ENCODE results near the gene ZNRD2.
"Not testable (repeated sequence)": the region's sequence is repeated elsewhere in the genome, so short reads cannot be mapped to it uniquely, and the experiment has no call there.

DNA sequence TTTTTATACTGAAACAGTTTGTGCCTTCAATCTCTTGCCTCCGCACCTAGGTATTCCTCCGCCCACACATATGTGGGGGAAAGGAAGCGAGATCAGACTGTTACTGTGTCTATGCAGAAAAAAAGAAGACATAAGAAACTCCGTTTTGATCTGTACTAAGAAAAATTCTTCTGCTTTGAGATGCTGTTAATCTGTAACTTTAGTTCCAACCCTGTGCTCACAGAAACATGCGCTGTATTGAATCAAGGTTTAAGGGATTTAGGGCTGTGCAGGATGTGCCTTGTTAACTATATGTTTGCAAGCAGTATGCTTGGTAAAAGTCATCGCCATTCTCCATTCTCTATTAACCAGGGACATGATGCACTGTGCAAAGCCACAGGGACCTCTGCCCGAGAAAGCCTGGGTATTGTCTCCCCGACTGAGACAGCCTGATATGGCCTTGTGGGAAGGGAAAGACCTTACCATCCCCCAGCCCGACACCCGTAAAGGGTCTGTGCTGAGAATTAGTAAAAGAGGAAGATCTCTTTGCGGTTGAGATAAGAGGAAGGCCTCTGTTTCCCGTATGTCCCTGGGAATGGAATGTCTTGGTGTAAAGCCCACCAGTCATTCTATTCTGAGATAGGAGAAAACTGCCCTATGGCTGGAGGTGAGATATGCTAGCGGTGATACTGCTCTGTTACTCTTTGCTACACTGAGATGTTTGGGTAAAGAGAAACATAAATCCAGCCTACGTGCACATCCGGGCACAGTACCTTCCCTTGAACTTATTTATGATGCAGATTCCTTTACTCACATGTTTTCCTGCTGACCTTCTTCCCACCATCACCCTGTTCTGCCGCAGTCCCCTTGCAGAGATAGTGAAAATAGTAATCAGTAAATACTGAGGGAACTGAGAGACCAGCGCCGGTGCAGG, 47.3 kb upstream of the ZNRD2 start:
- not testable (repeated sequence) for TF ChIP-seq YY1 (tag by site-specific recombination; IDR thresholded peaks at IDR 0.05); ZFP41 (tag by site-specific recombination; IDR thresholded peaks at IDR 0.05; ENCODE audit: borderline replicate concordance); ZNF211 (tag by site-specific recombination; IDR thresholded peaks at IDR 0.05; ENCODE audit: low read depth); IKZF3 (tag by site-specific recombination; IDR thresholded peaks at IDR 0.05); ZBTB20 (tag by site-specific recombination; IDR thresholded peaks at IDR 0.05); ZNF175 (tag by site-specific recombination; IDR thresholded peaks at IDR 0.05); ZNF114 (tag by site-specific recombination; IDR thresholded peaks at IDR 0.05); ELK4 (IDR thresholded peaks at IDR 0.05; ENCODE audit: borderline replicate concordance, low read depth, low read length); ATF2 (tag by site-specific recombination; IDR thresholded peaks at IDR 0.05; ENCODE audit: low read depth); ZNF391 (tag by site-specific recombination; IDR thresholded peaks at IDR 0.05; ENCODE audit: borderline replicate concordance, low read depth)
- TF ChIP-seq, protein P1, sequence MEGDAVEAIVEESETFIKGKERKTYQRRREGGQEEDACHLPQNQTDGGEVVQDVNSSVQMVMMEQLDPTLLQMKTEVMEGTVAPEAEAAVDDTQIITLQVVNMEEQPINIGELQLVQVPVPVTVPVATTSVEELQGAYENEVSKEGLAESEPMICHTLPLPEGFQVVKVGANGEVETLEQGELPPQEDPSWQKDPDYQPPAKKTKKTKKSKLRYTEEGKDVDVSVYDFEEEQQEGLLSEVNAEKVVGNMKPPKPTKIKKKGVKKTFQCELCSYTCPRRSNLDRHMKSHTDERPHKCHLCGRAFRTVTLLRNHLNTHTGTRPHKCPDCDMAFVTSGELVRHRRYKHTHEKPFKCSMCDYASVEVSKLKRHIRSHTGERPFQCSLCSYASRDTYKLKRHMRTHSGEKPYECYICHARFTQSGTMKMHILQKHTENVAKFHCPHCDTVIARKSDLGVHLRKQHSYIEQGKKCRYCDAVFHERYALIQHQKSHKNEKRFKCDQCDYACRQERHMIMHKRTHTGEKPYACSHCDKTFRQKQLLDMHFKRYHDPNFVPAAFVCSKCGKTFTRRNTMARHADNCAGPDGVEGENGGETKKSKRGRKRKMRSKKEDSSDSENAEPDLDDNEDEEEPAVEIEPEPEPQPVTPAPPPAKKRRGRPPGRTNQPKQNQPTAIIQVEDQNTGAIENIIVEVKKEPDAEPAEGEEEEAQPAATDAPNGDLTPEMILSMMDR (tag by site-specific recombination; IDR thresholded peaks at IDR 0.05): not testable (repeated sequence)
